HEK293T (cell line): ENCODE measurements around the gene GPR18.
"Not testable (repeated sequence)": the region's sequence is repeated elsewhere in the genome, so short reads cannot be mapped to it uniquely, and the experiment has no call there.

Experiments used
- ARNT ChIP-seq: fragments of 450-650 bp; IDR thresholded peaks from 2 replicates; pipeline ENCODE4 v1.6.1; 2017; ENCODE audit warnings: mild to moderate bottlenecking
- BHLHE40 ChIP-seq: fragments of 450-650 bp; IDR thresholded peaks from 2 replicates; pipeline ENCODE4 v1.6.1; 2016; ENCODE audit warnings: mild to moderate bottlenecking, moderate library complexity, borderline replicate concordance
- CTBP1 ChIP-seq: fragments of 450-650 bp; IDR thresholded peaks from 2 replicates; pipeline ENCODE4 v1.6.1; 2016; ENCODE audit warnings: borderline replicate concordance
- FOXA1 ChIP-seq: fragments of 450-650 bp; IDR thresholded peaks from 2 replicates; pipeline ENCODE4 v1.6.1; 2016; ENCODE audit warnings: mild to moderate bottlenecking
- FOXK2 ChIP-seq: fragments of 450-650 bp; IDR thresholded peaks from 2 replicates; pipeline ENCODE4 v1.6.1; 2016; ENCODE audit warnings: mild to moderate bottlenecking
- FOXM1 ChIP-seq: fragments of 450-650 bp; IDR thresholded peaks from 2 replicates; pipeline ENCODE4 v1.6.1; 2017; ENCODE audit warnings: mild to moderate bottlenecking, borderline replicate concordance
- LEF1 ChIP-seq: fragments of 450-650 bp; IDR thresholded peaks from 2 replicates; pipeline ENCODE4 v1.6.1; 2017; ENCODE audit warnings: mild to moderate bottlenecking, borderline replicate concordance
- SP1 ChIP-seq: fragments of 450-650 bp; IDR thresholded peaks from 2 replicates; pipeline ENCODE4 v1.6.1; 2017
- SUZ12 ChIP-seq: fragments of 450-650 bp; IDR thresholded peaks from 2 replicates; pipeline ENCODE4 v1.6.1; 2016; ENCODE audit warnings: mild to moderate bottlenecking
- ZNF384 ChIP-seq: fragments of 450-650 bp; IDR thresholded peaks from 2 replicates; pipeline ENCODE4 v1.6.1; 2016

DNA sequence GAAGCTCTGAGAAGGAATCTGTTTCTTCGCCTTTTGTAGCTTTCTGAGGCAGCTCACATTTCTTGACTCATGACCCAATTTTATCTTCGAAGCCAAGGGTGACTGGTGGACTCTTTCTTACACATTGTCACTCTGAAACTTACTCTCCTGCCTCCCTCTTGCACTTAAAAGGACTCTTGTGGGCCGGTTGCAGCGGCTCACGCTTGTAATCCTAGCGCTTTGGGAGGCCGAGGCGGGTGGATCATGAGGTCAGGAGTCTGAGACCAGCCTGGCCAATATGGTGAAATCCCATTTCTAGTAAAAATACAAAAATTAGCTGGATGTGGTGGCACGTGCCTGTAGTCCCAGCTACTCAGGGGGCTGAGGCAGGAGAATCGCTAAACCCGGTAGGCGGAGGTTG is 27.6 kb downstream of the GPR18 start:
- not testable (repeated sequence) for TF ChIP-seq SUZ12, FOXM1, FOXK2, BHLHE40, SP1, ARNT, ZNF384, FOXA1, LEF1, CTBP1
